HepG2 (cell line): ENCODE results near the gene ELK1. TPM values are rescaled to one million over a fixed set of nuclear protein-coding genes. Genes with fewer than 3 reads are reported as not detected.

ENCODE experiments used
- ATAC-seq: fragments of 200-7000 bp; cut with Tn5 transposase; 3 replicates; pipeline ENCODE4 v1.9.1; 2020; ENCODE audit warnings: mild to moderate bottlenecking, moderate library complexity
- Bru-seq: library from RNA; stranded (reverse); fragments of 400-500 nt; gene quantifications from one replicate; lab custom pipeline; 2021; lab: Mats Ljungman, UMichigan
- BruChase-seq, 2 experiments: library from RNA; stranded (reverse); fragments of 400-500 nt; gene quantifications; one replicate each; lab custom pipeline; 2021; lab: Mats Ljungman, UMichigan
- BruUV-seq: library from RNA; stranded (reverse); fragments of 400-500 nt; replicated peaks from 2 replicates; lab custom pipeline; 2021; lab: Mats Ljungman, UMichigan
- CTCF ChIA-PET: fragments of 300-600 bp; formaldehyde crosslinking; extraction: SDS; loops from one replicate; lab custom pipeline; 2021; ENCODE audit warnings: low total read pairs, inconsistent platforms, low intra/inter-chr PET ratio; lab: Yijun Ruan, JAX
- POLR2A ChIA-PET: fragments of 350-600 bp; sonication (Branson Sonifier 250); formaldehyde crosslinking; loops from one replicate; lab custom pipeline; 2020; ENCODE audit warnings: antibody characterized with exemption, inconsistent platforms; lab: Yijun Ruan, JAX
- DNase-seq: peaks from one replicate; pipeline ENCODE4 v3.0.0-alpha.2; 2015; ENCODE audit warnings: low spot score
- FAIRE-seq: peaks from 3 replicates; lab custom pipeline; 2011; peaks lifted over from hg19 to GRCh38; lab: Jason Lieb, UNC
- H2AFZ ChIP-seq: one replicate; pipeline ENCODE4 v1.6.1; 2011; ENCODE audit warnings: low read length, inconsistent platforms
- H3K27ac ChIP-seq: fragments of 300-600 bp; 3 replicates; pipeline ENCODE4 v1.8.0; 2011; ENCODE audit warnings: mixed run types, mild to moderate bottlenecking, mixed read lengths, low read length, inconsistent platforms; ENCODE audit not compliant: insufficient read depth; ENCODE audit errors: extremely low read length
- H3K27me3 ChIP-seq, 2 experiments: fragments of 200-600 bp in 1 of 2; 2 replicates in 1 of 2; 3 replicates in 1 of 2; pipeline versions ENCODE4 v1.6.0 to v1.8.0; 2011; ENCODE audit warnings: low read length in 2 of 2, mild to moderate bottlenecking in 2 of 2, moderate library complexity in 2 of 2, inconsistent platforms in 1 of 2; ENCODE audit not compliant: insufficient read depth in 2 of 2, control insufficient read depth in 1 of 2
- H3K36me3 ChIP-seq, 2 experiments: fragments of 200-600 bp in 1 of 2; replicated peaks in 1 of 2; 2 replicates in 1 of 2; 3 replicates in 1 of 2; pipeline versions ENCODE4 v1.5.1 to v1.8.0; 2011; ENCODE audit warnings: low read length in 2 of 2, inconsistent platforms in 1 of 2; ENCODE audit not compliant: insufficient read depth in 2 of 2, control insufficient read depth in 1 of 2
- H3K4me1 ChIP-seq: 2 replicates; pipeline ENCODE4 v1.5.1; 2012; ENCODE audit warnings: low read length, inconsistent platforms; ENCODE audit not compliant: insufficient read depth
- H3K4me2 ChIP-seq: 2 replicates; pipeline ENCODE4 v1.6.0; 2011; ENCODE audit warnings: low read depth, low read length, inconsistent platforms
- H3K4me3 ChIP-seq, 3 experiments: fragments of 200-600 bp in 1 of 3; sonication (generic), shearing (Covaris generic) in 1 of 3; replicated peaks in 1 of 3; 2 replicates each; pipeline ENCODE4 v1.5.1; 2011 to 2016; ENCODE audit warnings: low read length in 3 of 3, inconsistent platforms in 2 of 3, low read depth in 2 of 3, mild to moderate bottlenecking in 2 of 3, control low read depth in 1 of 3, mixed read lengths in 1 of 3; ENCODE audit not compliant: insufficient read depth in 1 of 3
- H3K79me2 ChIP-seq: one replicate; pipeline ENCODE4 v1.6.1; 2011; ENCODE audit warnings: low read length, inconsistent platforms; ENCODE audit not compliant: insufficient read depth
- H3K9ac ChIP-seq: 2 replicates; pipeline ENCODE4 v1.6.0; 2011; ENCODE audit warnings: mild to moderate bottlenecking, low read depth, low read length, inconsistent platforms; ENCODE audit not compliant: insufficient read depth
- H3K9me3 ChIP-seq: 2 replicates; pipeline ENCODE4 v1.5.1; 2012; ENCODE audit warnings: mild to moderate bottlenecking, low read length
- H4K20me1 ChIP-seq: 2 replicates; pipeline ENCODE4 v1.6.0; 2011; ENCODE audit warnings: inconsistent platforms, mild to moderate bottlenecking, low read length, moderate library complexity; ENCODE audit not compliant: insufficient read depth
- BORCS8-MEF2B ChIP-seq: sonication (generic); formaldehyde crosslinking; IDR thresholded peaks from 2 replicates; pipeline ENCODE4 v1.8.0; 2022; ENCODE audit warnings: mild to moderate bottlenecking, missing genetic modification reagents
- HDAC2 ChIP-seq: sonication (generic); formaldehyde crosslinking; IDR thresholded peaks from 2 replicates; pipeline ENCODE4 v1.4.0; 2020; ENCODE audit warnings: missing genetic modification reagents
- HHEX ChIP-seq: IDR thresholded peaks from 2 replicates; pipeline ENCODE4 v1.6.1; 2016; ENCODE audit warnings: control low read depth
- MEIS2 ChIP-seq: sonication (generic); formaldehyde crosslinking; IDR thresholded peaks from 2 replicates; pipeline ENCODE4 v1.9.0; 2021; ENCODE audit warnings: mild to moderate bottlenecking, missing genetic modification reagents
- POLR2A ChIP-seq, 2 experiments: IDR thresholded peaks; 2 replicates each; pipeline ENCODE4 v1.6.1; 2011; ENCODE audit warnings: low read depth in 2 of 2, low read length in 2 of 2, mild to moderate bottlenecking in 1 of 2, moderate library complexity in 1 of 2; ENCODE audit not compliant: insufficient read depth in 1 of 2
- SPEN ChIP-seq: sonication (generic); formaldehyde crosslinking; IDR thresholded peaks from 2 replicates; pipeline ENCODE4 v1.5.1; 2020; ENCODE audit warnings: low read depth, mild to moderate bottlenecking, missing genetic modification reagents
- ZBTB7B ChIP-seq: sonication (generic); formaldehyde crosslinking; IDR thresholded peaks from 2 replicates; pipeline ENCODE4 v1.4.0; 2020; ENCODE audit warnings: missing genetic modification reagents
- ZFP36L1 ChIP-seq: sonication (generic); formaldehyde crosslinking; IDR thresholded peaks from 2 replicates; pipeline ENCODE4 v1.8.0; 2022; ENCODE audit warnings: mild to moderate bottlenecking, missing genetic modification reagents, moderate library complexity
- ZNF280D ChIP-seq: sonication (generic); formaldehyde crosslinking; IDR thresholded peaks from 2 replicates; pipeline ENCODE4 v1.5.1; 2020; ENCODE audit warnings: mild to moderate bottlenecking, missing genetic modification reagents
- ZNF343 ChIP-seq: sonication (generic); formaldehyde crosslinking; IDR thresholded peaks from 2 replicates; pipeline ENCODE4 v1.4.0; 2020; ENCODE audit warnings: mild to moderate bottlenecking, missing genetic modification reagents
- ZNF674 ChIP-seq: sonication (generic); formaldehyde crosslinking; IDR thresholded peaks from 2 replicates; pipeline ENCODE4 v1.5.0; 2020; ENCODE audit warnings: low read depth, mild to moderate bottlenecking, missing genetic modification reagents
- WGBS: methylation state at CpG from one replicate; pipeline ENCODE4 v1.1.6; 2017; ENCODE audit warnings: low lambda C conversion rate; 5-methylcytosine and 5-hydroxymethylcytosine counted together
- in situ Hi-C: cut with HindIII; loops from 2 replicates; pipeline ENCODE4 v1.10.0; 2017; ENCODE audit warnings: low pct_unique_long_range_greater_than_20kb; ENCODE audit not compliant: extremely low pct_ligation_motif_present
- intact Hi-C: fragments of 100-400 bp; cut with micrococcal nuclease; formaldehyde crosslinking; loops from one replicate; pipeline ENCODE4 v1.10.0; 2022; ENCODE audit not compliant: unreplicated experiment
- long read RNA-seq, 2 experiments: library from RNA in 1 of 2; library from polyadenylated mRNA in 1 of 2; stranded (forward) in 1 of 2; unstranded in 1 of 2; transcript quantifications; one replicate each; pipeline ENCODE4 v2.0.0, GENCODE V29; 2019 to 2022
- polyA minus RNA-seq, 3 experiments: library from RNA; depleted of rRNA, polyadenylated mRNA; stranded (reverse); fragments of >200 nt; gene quantifications; 2 replicates each; pipeline ENCODE4 v1.2.3, GENCODE V29; 2011; ENCODE audit warnings: low replicate concordance in 1 of 3
- polyA plus RNA-seq, 8 experiments: library from polyadenylated mRNA; depleted of rRNA in 3 of 8; stranded (reverse) in 7 of 8; unstranded in 1 of 8; fragments of >200 nt; fragmentation: Illumina TruSeq in 4 of 8; extraction: Trizol in 4 of 8; gene quantifications; 2 replicates each; pipeline versions ENCODE4 v1.2.1 to v1.2.3, GENCODE V29; 2011 to 2016; ENCODE audit warnings: low read depth in 4 of 8, missing spikeins in 1 of 8, mixed read lengths in 1 of 8; ENCODE audit not compliant: insufficient read depth in 1 of 8
- total RNA-seq, 5 experiments: library from RNA; depleted of rRNA; stranded (reverse); fragments of >200 nt; fragmentation: Illumina TruSeq; extraction: Trizol; gene quantifications; 2 replicates each; pipeline ENCODE4 v1.2.3, GENCODE V29; 2016; ENCODE audit warnings: low read depth in 1 of 5
- TF ChIP-seq, protein P1 (sequence below): sonication (generic); formaldehyde crosslinking; IDR thresholded peaks from 2 replicates; pipeline ENCODE4 v1.4.0; 2020; ENCODE audit warnings: low read depth, mild to moderate bottlenecking, missing genetic modification reagents
- TF ChIP-seq, protein P2 (sequence below): sonication (generic); formaldehyde crosslinking; IDR thresholded peaks from 2 replicates; pipeline ENCODE4 v1.4.0; 2020; ENCODE audit warnings: missing genetic modification reagents

The ELK1 gene
- 6.9 and 7.2 TPM in 2 replicates for total RNA-seq (2016; rRNA removed; fragmentation: Illumina TruSeq; extraction: Trizol)
- 7.6 and 7.8 TPM in 2 replicates for total RNA-seq (2016; cell fraction: cytosol; rRNA removed; fragmentation: Illumina TruSeq; extraction: Trizol; ENCODE audit: low read depth)
- 5.4 and 7.3 TPM in 2 replicates for total RNA-seq (2016; cell fraction: insoluble cytoplasmic fraction; rRNA removed; fragmentation: Illumina TruSeq; extraction: Trizol)
- 21.8 and 23.5 TPM in 2 replicates for total RNA-seq (2016; cell fraction: membrane; rRNA removed; fragmentation: Illumina TruSeq; extraction: Trizol)
- 3.7 and 4.0 TPM in 2 replicates for total RNA-seq (2016; cell fraction: nucleus; rRNA removed; fragmentation: Illumina TruSeq; extraction: Trizol)
- polyA plus RNA-seq (2011; rRNA removed): 4.3 and 4.8 TPM in 2 replicates
- polyA plus RNA-seq (2011; cell fraction: cytosol; rRNA removed): 3.7 and 4.7 TPM in 2 replicates
- 10.4 and 13.0 TPM in 2 replicates for polyA plus RNA-seq (2011; cell fraction: nucleus; rRNA removed)
- polyA plus RNA-seq (2012): 4.7 and 5.0 TPM in 2 replicates
- polyA plus RNA-seq (2016; cell fraction: cytosol; fragmentation: Illumina TruSeq; extraction: Trizol; ENCODE audit: low read depth): 14.9 and 16.4 TPM in 2 replicates
- polyA plus RNA-seq (2016; cell fraction: insoluble cytoplasmic fraction; fragmentation: Illumina TruSeq; extraction: Trizol; ENCODE audit: low read depth): 7.4 and 10.5 TPM in 2 replicates
- 27.8 and 31.6 TPM in 2 replicates for polyA plus RNA-seq (2016; cell fraction: membrane; fragmentation: Illumina TruSeq; extraction: Trizol; ENCODE audit: low read depth)
- polyA plus RNA-seq (2016; cell fraction: nucleus; fragmentation: Illumina TruSeq; extraction: Trizol; ENCODE audit: insufficient read depth, low read depth): 10.0 and 10.7 TPM in 2 replicates
- 12.3 and 61.1 TPM in 2 replicates for polyA minus RNA-seq (2011; rRNA and poly(A)+ RNA removed; ENCODE audit: low replicate concordance)
- polyA minus RNA-seq (2011; cell fraction: cytosol; rRNA and poly(A)+ RNA removed): 3.3 and 3.5 TPM in 2 replicates
- polyA minus RNA-seq (2011; cell fraction: nucleus; rRNA and poly(A)+ RNA removed): 5.0 and 6.2 TPM in 2 replicates
- percentile 63 among the genes with signal in this experiment for Bru-seq, nascent RNA
- percentile 77 among the genes with signal in this experiment for BruChase-seq, experiment 1, labeled RNA remaining after a 6-hour chase
- percentile 75 among the genes with signal in this experiment for BruChase-seq, experiment 2, labeled RNA remaining after a 2-hour chase
- long read RNA-seq, experiment 1, partial matches to known transcripts: 0 of 1 reads
- long read RNA-seq, experiment 1, other reads (novel, unspliced or antisense): 0 of 1 reads
- long read RNA-seq, experiment 2, partial matches to known transcripts: 11 of 38 reads
- long read RNA-seq, experiment 2, other reads (novel, unspliced or antisense): 20 of 38 reads

GRCh38 chrX:47650164-47651042 lies at the start of gene ELK1:
ELK1 (minus strand) TSS chrX:47650563; CDS start chrX:47641441, 9,122 bp downstream.
- POLR2A ChIA-PET: no interaction called here
- CTCF ChIA-PET: no interaction called here
- peak within 1 kb of the TSS; percentile 57 for H3K27ac ChIP-seq
- TF ChIP-seq POLR2A (IDR thresholded peaks at IDR 0.05; ENCODE audit: insufficient read depth in 1 of 2, low read depth in 2 of 2, low read length in 2 of 2): peak in 1 of 2 experiments; percentile 44; a peak in 2 of 4 replicates
- TF ChIP-seq ZNF280D (CRISPR knock-in tag): no peak
- no peak for TF ChIP-seq SPEN
- TF ChIP-seq HHEX (CRISPR knock-in tag): no peak
- TF ChIP-seq, protein P1, sequence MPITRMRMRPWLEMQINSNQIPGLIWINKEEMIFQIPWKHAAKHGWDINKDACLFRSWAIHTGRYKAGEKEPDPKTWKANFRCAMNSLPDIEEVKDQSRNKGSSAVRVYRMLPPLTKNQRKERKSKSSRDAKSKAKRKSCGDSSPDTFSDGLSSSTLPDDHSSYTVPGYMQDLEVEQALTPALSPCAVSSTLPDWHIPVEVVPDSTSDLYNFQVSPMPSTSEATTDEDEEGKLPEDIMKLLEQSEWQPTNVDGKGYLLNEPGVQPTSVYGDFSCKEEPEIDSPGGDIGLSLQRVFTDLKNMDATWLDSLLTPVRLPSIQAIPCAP: no peak
- no peak for TF ChIP-seq BORCS8-MEF2B (CRISPR knock-in tag)
- no peak for TF ChIP-seq ZFP36L1 (CRISPR knock-in tag)
- no peak for TF ChIP-seq ZNF343
- no peak for TF ChIP-seq ZNF674 (CRISPR knock-in tag)
- TF ChIP-seq, protein P2, sequence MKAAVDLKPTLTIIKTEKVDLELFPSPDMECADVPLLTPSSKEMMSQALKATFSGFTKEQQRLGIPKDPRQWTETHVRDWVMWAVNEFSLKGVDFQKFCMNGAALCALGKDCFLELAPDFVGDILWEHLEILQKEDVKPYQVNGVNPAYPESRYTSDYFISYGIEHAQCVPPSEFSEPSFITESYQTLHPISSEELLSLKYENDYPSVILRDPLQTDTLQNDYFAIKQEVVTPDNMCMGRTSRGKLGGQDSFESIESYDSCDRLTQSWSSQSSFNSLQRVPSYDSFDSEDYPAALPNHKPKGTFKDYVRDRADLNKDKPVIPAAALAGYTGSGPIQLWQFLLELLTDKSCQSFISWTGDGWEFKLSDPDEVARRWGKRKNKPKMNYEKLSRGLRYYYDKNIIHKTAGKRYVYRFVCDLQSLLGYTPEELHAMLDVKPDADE: no peak
- no peak for TF ChIP-seq MEIS2 (CRISPR knock-in tag)
- TF ChIP-seq ZBTB7B (CRISPR knock-in tag): no peak
- no peak for TF ChIP-seq HDAC2

More at GRCh38 chrX:47650164-47651042, at the start of gene ELK1:
- Histone ChIP-seq H3K9ac (peak within 1 kb of the TSS; percentile 67), H3K9me3 (no peaks in the 10 kb centered on the region), H3K4me1 (no peaks in the 10 kb centered on the region), H3K79me2 (peaks cover 2% of the 10 kb centered on the region), H2AFZ (no peak within 1 kb of the TSS), H3K36me3 (peaks cover under 1 to 5% of the 10 kb centered on the region in 2 experiments; a peak in 4 of 5 replicates), H3K27me3 (no peaks in the 10 kb centered on the region), H3K4me3 (peak within 1 kb of the TSS; percentile 26 to 66 (median 57); a peak in 5 of 6 replicates), H4K20me1 (no peaks in the 10 kb centered on the region), H3K4me2 (peak within 1 kb of the TSS; percentile 58)
- WGBS: 90% methylated on average over 9 of the region's 65 CpGs
- DNase-seq (peak; percentile 42), ATAC-seq (peak; percentile 95), FAIRE-seq (no peak)
- no TSS peak for BruUV-seq
- intact Hi-C loops (no loop called here), in situ Hi-C loops (no loop called here)
